ENCODE results near the gene FXYD2. TPM values are rescaled to one million over a fixed set of nuclear protein-coding genes. Genes with fewer than 3 reads are reported as not detected.

Gene FXYD2
- total and polyA plus RNA-seq, 4 donors, result 1.1 to 4.7 (median 1.5) TPM; not detected in 1

GRCh38 chr11:117833401-117833891 lies 8.9 kb upstream of the FXYD2 start:
- Histone ChIP-seq H3K27me3 (ENCODE audit: control insufficient read depth in 1 of 2, insufficient read depth in 2 of 2, low read length in 1 of 2) (no peaks in the 10 kb centered on the region), H3K36me3 (ENCODE audit: control insufficient read depth in 1 of 2, insufficient read depth in 2 of 2, low read length in 1 of 2) (no peaks in the 10 kb centered on the region), H3K9me3 (ENCODE audit: control insufficient read depth, low read length) (no peaks in the 10 kb centered on the region), H3K27ac (ENCODE audit: low read depth in 1 of 2, low read length in 2 of 2) (no peak overlapping the region), H3K4me3 (ENCODE audit: low read length in 2 of 2) (no peak overlapping the region), H3K4me1 (ENCODE audit: control insufficient read depth in 1 of 2, insufficient read depth in 2 of 2, low read length in 2 of 2) (no peaks in the 10 kb centered on the region)
- WGBS, 2 donors, result 71% methylated on average over 7 of the region's 7 CpGs
- intact Hi-C loops (cut with DNase I), result no loop called here
- peak in 1 of 2 donors; percentile 56 for DNase-seq
- ATAC-seq (ENCODE audit: low FRiP score), result no peak

GRCh38 chr11:117832511-117832910 lies 8.0 kb upstream of the FXYD2 start:
- intact Hi-C loops (cut with DNase I), result no loop called here
- H3K27me3 ChIP-seq (ENCODE audit: control insufficient read depth in 1 of 2, insufficient read depth in 2 of 2, low read length in 1 of 2), result no peaks in the 10 kb centered on the region
- H3K9me3 ChIP-seq (ENCODE audit: control insufficient read depth, low read length), result no peaks in the 10 kb centered on the region
- no peaks in the 10 kb centered on the region for H3K4me1 ChIP-seq (ENCODE audit: control insufficient read depth in 1 of 2, insufficient read depth in 2 of 2, low read length in 2 of 2)
- H3K36me3 ChIP-seq (ENCODE audit: control insufficient read depth in 1 of 2, insufficient read depth in 2 of 2, low read length in 1 of 2), result no peaks in the 10 kb centered on the region
- H3K4me3 ChIP-seq (ENCODE audit: low read length in 2 of 2), result no peak overlapping the region
- DNase-seq (peak in 1 of 2 donors; percentile 48), ATAC-seq (ENCODE audit: low FRiP score) (no peak)
- no peak overlapping the region for H3K27ac ChIP-seq (ENCODE audit: low read depth in 1 of 2, low read length in 2 of 2)
- 93 to 97% methylated on average over 8 of the region's 8 CpGs for WGBS, 2 donors

- Histone ChIP-seq H3K4me1 (ENCODE audit: control insufficient read depth in 1 of 2, insufficient read depth in 2 of 2, low read length in 2 of 2) (no peaks in the 10 kb centered on the region), H3K27ac (ENCODE audit: low read depth in 1 of 2, low read length in 2 of 2) (no peak overlapping the region), H3K9me3 (ENCODE audit: control insufficient read depth, low read length) (no peaks in the 10 kb centered on the region), H3K4me3 (ENCODE audit: low read length in 2 of 2) (no peak overlapping the region), H3K36me3 (ENCODE audit: control insufficient read depth in 1 of 2, insufficient read depth in 2 of 2, low read length in 1 of 2) (no peaks in the 10 kb centered on the region), H3K27me3 (ENCODE audit: control insufficient read depth in 1 of 2, insufficient read depth in 2 of 2, low read length in 1 of 2) (no peaks in the 10 kb centered on the region)
- ATAC-seq (ENCODE audit: low FRiP score) (no peak), DNase-seq (peak in 1 of 2 donors; percentile 50)
- 85 to 86% methylated on average over 7 of the region's 7 CpGs for WGBS, 2 donors
- intact Hi-C loops (cut with DNase I), result no loop called here
These were observed 7.3 kb upstream of the FXYD2 start for GRCh38 chr11:117831661-117832415.

- no peaks in the 10 kb centered on the region for H3K36me3 ChIP-seq (ENCODE audit: control insufficient read depth in 1 of 2, insufficient read depth in 2 of 2, low read length in 1 of 2)
- WGBS, 2 donors, result 64 to 78% methylated on average over 6 of the region's 6 CpGs
- H3K4me1 ChIP-seq (ENCODE audit: control insufficient read depth in 1 of 2, insufficient read depth in 2 of 2, low read length in 2 of 2), result no peaks in the 10 kb centered on the region
- DNase-seq (peak in 1 of 2 donors; percentile 55), ATAC-seq (ENCODE audit: low FRiP score) (no peak)
- intact Hi-C loops (cut with DNase I), result no loop called here
- H3K27ac ChIP-seq (ENCODE audit: low read depth in 1 of 2, low read length in 2 of 2), result no peak overlapping the region
- H3K4me3 ChIP-seq (ENCODE audit: low read length in 2 of 2), result no peak overlapping the region
- no peaks in the 10 kb centered on the region for H3K27me3 ChIP-seq (ENCODE audit: control insufficient read depth in 1 of 2, insufficient read depth in 2 of 2, low read length in 1 of 2)
- no peaks in the 10 kb centered on the region for H3K9me3 ChIP-seq (ENCODE audit: control insufficient read depth, low read length)
These were observed 6.3 kb upstream of the FXYD2 start for GRCh38 chr11:117830674-117831351.

GRCh38 chr11:117830072-117830471 lies 5.5 kb upstream of the FXYD2 start:
- 79 to 83% methylated on average over 13 to 14 of the region's 14 CpGs for WGBS, 2 donors

GRCh38 chr11:117829369-117829725 lies 4.8 kb upstream of the FXYD2 start:
- Histone ChIP-seq H3K4me1 (ENCODE audit: control insufficient read depth in 1 of 2, insufficient read depth in 2 of 2, low read length in 2 of 2) (no peaks in the 10 kb centered on the region), H3K27ac (ENCODE audit: low read depth in 1 of 2, low read length in 2 of 2) (no peak overlapping the region), H3K4me3 (ENCODE audit: low read length in 2 of 2) (no peak overlapping the region), H3K36me3 (ENCODE audit: control insufficient read depth in 1 of 2, insufficient read depth in 2 of 2, low read length in 1 of 2) (no peaks in the 10 kb centered on the region), H3K27me3 (ENCODE audit: control insufficient read depth in 1 of 2, insufficient read depth in 2 of 2, low read length in 1 of 2) (no peaks in the 10 kb centered on the region), H3K9me3 (ENCODE audit: control insufficient read depth, low read length) (no peaks in the 10 kb centered on the region)
- no peak for ATAC-seq (ENCODE audit: low FRiP score)
- 61 to 62% methylated on average over 7 of the region's 7 CpGs for WGBS, 2 donors
- no peak for DNase-seq
- intact Hi-C loops (cut with DNase I), result no loop called here

More at GRCh38 chr11:117830072-117830471, 5.5 kb upstream of the FXYD2 start:
- H3K4me3 ChIP-seq (ENCODE audit: low read length in 2 of 2), result no peak overlapping the region
- H3K27me3 ChIP-seq (ENCODE audit: control insufficient read depth in 1 of 2, insufficient read depth in 2 of 2, low read length in 1 of 2), result no peaks in the 10 kb centered on the region
- H3K4me1 ChIP-seq (ENCODE audit: control insufficient read depth in 1 of 2, insufficient read depth in 2 of 2, low read length in 2 of 2), result no peaks in the 10 kb centered on the region
- DNase-seq, result peak in 1 of 2 donors; percentile 46
- ATAC-seq (ENCODE audit: low FRiP score), result no peak
- intact Hi-C loops (cut with DNase I), result no loop called here
- no peak overlapping the region for H3K27ac ChIP-seq (ENCODE audit: low read depth in 1 of 2, low read length in 2 of 2)
- H3K9me3 ChIP-seq (ENCODE audit: control insufficient read depth, low read length), result no peaks in the 10 kb centered on the region
- no peaks in the 10 kb centered on the region for H3K36me3 ChIP-seq (ENCODE audit: control insufficient read depth in 1 of 2, insufficient read depth in 2 of 2, low read length in 1 of 2)

- Histone ChIP-seq H3K27me3 (ENCODE audit: control insufficient read depth in 1 of 2, insufficient read depth in 2 of 2, low read length in 1 of 2) (no peaks in the 10 kb centered on the region), H3K4me1 (ENCODE audit: control insufficient read depth in 1 of 2, insufficient read depth in 2 of 2, low read length in 2 of 2) (no peaks in the 10 kb centered on the region), H3K27ac (ENCODE audit: low read depth in 1 of 2, low read length in 2 of 2) (no peak overlapping the region), H3K4me3 (ENCODE audit: low read length in 2 of 2) (no peak overlapping the region), H3K36me3 (ENCODE audit: control insufficient read depth in 1 of 2, insufficient read depth in 2 of 2, low read length in 1 of 2) (no peaks in the 10 kb centered on the region), H3K9me3 (ENCODE audit: control insufficient read depth, low read length) (no peaks in the 10 kb centered on the region)
- DNase-seq (peak; percentile 79 to 82), ATAC-seq (ENCODE audit: low FRiP score) (no peak)
- intact Hi-C loops (cut with DNase I), result no loop called here
- WGBS, 2 donors, result 64 to 75% methylated on average over 16 of the region's 16 CpGs
These were observed 4.2 kb upstream of the FXYD2 start for GRCh38 chr11:117828611-117829368.

GRCh38 chr11:117827521-117828511 lies 3.3 kb upstream of the FXYD2 start:
- H3K9me3 ChIP-seq (ENCODE audit: control insufficient read depth, low read length), result no peaks in the 10 kb centered on the region
- WGBS, 2 donors, result 68 to 73% methylated on average over 15 of the region's 15 CpGs
- H3K36me3 ChIP-seq (ENCODE audit: control insufficient read depth in 1 of 2, insufficient read depth in 2 of 2, low read length in 1 of 2), result no peaks in the 10 kb centered on the region
- no peak overlapping the region for H3K27ac ChIP-seq (ENCODE audit: low read depth in 1 of 2, low read length in 2 of 2)
- H3K27me3 ChIP-seq (ENCODE audit: control insufficient read depth in 1 of 2, insufficient read depth in 2 of 2, low read length in 1 of 2), result no peaks in the 10 kb centered on the region
- H3K4me3 ChIP-seq (ENCODE audit: low read length in 2 of 2), result no peak overlapping the region
- no peaks in the 10 kb centered on the region for H3K4me1 ChIP-seq (ENCODE audit: control insufficient read depth in 1 of 2, insufficient read depth in 2 of 2, low read length in 2 of 2)
- DNase-seq (peak; percentile 38 to 65), ATAC-seq (ENCODE audit: low FRiP score) (no peak)
- intact Hi-C loops (cut with DNase I), result no loop called here

All from aorta (tissue), 5 donors.